Measurements from ENCODE around the gene SH3GL1.

- TF ChIP-seq, protein P1, sequence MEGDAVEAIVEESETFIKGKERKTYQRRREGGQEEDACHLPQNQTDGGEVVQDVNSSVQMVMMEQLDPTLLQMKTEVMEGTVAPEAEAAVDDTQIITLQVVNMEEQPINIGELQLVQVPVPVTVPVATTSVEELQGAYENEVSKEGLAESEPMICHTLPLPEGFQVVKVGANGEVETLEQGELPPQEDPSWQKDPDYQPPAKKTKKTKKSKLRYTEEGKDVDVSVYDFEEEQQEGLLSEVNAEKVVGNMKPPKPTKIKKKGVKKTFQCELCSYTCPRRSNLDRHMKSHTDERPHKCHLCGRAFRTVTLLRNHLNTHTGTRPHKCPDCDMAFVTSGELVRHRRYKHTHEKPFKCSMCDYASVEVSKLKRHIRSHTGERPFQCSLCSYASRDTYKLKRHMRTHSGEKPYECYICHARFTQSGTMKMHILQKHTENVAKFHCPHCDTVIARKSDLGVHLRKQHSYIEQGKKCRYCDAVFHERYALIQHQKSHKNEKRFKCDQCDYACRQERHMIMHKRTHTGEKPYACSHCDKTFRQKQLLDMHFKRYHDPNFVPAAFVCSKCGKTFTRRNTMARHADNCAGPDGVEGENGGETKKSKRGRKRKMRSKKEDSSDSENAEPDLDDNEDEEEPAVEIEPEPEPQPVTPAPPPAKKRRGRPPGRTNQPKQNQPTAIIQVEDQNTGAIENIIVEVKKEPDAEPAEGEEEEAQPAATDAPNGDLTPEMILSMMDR (IDR thresholded peaks at IDR 0.05; ENCODE audit: low read length), result no peak
- TF ChIP-seq EZH2phosphoT487 (IDR thresholded peaks at IDR 0.05; ENCODE audit: low read length) (no peak), EZH2 (optimal IDR thresholded peaks at IDR 0.05; ENCODE audit: low read depth, low read length) (no peak)
These were observed 49.6 kb downstream of the SH3GL1 start for GRCh38 chr19:4350726-4351125.
